ENCODE measurements around the gene NFX1. TPM values are rescaled to one million over a fixed set of nuclear protein-coding genes. Genes with fewer than 3 reads are reported as not detected.

NFX1 gene
- total and polyA plus RNA-seq, 9 of the 15 experiments (the other 6 are each of a cell fraction or from before 2014, with no cell fraction given): 8.8 to 38.9 (median 26.8) TPM

DNA sequence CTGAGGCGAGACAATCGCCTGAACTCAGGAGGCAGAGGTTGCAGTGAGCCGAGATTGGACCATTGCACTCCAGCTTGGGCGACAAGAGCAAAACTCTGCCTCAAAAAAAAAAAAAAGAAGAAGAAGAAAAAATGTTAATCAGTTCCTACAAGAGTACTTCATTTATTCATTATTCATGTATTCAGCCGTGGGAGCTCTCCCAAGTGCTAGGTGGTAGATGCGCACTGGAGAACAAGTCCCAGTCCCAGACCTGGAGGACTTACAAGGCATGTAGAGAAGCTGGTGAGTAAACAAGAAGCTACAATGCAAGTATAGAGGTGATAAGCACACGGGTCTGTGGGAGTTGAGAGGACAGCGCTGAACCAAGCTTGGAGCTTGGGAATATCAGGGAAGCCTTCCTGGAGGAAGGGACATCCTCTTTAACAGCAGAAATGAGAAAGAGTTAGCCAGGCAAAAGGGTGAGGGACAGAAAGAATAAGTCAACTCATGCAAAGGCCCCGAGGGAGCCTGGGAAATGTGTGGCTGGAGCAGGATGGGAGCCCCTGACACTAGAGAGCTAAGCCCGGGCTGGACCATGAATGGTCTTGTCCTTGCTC, 129.5 kb downstream of the NFX1 start:
- Histone ChIP-seq H3K9me3 (replicated peaks; ENCODE audit: control insufficient read depth, insufficient read depth, low read depth, low read length) (no peaks in the 10 kb centered on the region), H3K79me2 (ENCODE audit: control insufficient read depth, insufficient read depth, low read length) (no peaks in the 10 kb centered on the region), H3K4me1 (replicated peaks in 1 of 2; ENCODE audit: control insufficient read depth in 2 of 2, insufficient read depth in 2 of 2, low read length in 2 of 2) (peaks cover 10 to 22% of the 10 kb centered on the region in 2 experiments; a peak in 4 of 5 replicates), H3K4me3 (no peak overlapping the region), H3K9me1 (ENCODE audit: control insufficient read depth, insufficient read depth, low read length) (no peaks in the 10 kb centered on the region), H3K27me3 (ENCODE audit: control insufficient read depth in 2 of 2, insufficient read depth in 2 of 2, low read length in 2 of 2) (no peaks in the 10 kb centered on the region), H3K36me3 (ENCODE audit: control insufficient read depth, insufficient read depth, low read length) (no peaks in the 10 kb centered on the region), H3K9ac (ENCODE audit: insufficient read depth in 1 of 2, low read depth in 2 of 2, low read length in 2 of 2) (no peak overlapping the region), H3K4me2 (ENCODE audit: insufficient read depth, low read length) (no peak overlapping the region), H2AFZ (ENCODE audit: low read depth, low read length) (peak overlapping the region; percentile 63), H4K20me1 (replicated peaks; ENCODE audit: control insufficient read depth, insufficient read depth, low read length) (no peaks in the 10 kb centered on the region), H3K27ac (ENCODE audit: extremely low read depth, low read depth, low read length) (no peak overlapping the region)
- WGBS (ENCODE audit: insufficient coverage, low coverage, missing lambda C conversion rate): 39% methylated on average over 7 of the region's 10 CpGs
- DNase-seq (ENCODE audit: extremely low read depth in 1 of 4, low spot score in 3 of 4) (no peak), ATAC-seq (no peak), FAIRE-seq (no peak)
- BruUV-seq (replicated peaks): no TSS peak
- ChIA-PET CTCF (ENCODE audit: low intra/inter-chr PET ratio) (no interaction called here), POLR2A (interaction anchor here (0.7 kb wide), 1 partner anchor 16 kb away, joined by 3 read pairs; no protein-coding TSS in a partner anchor)
- TF ChIP-seq ARID2 (IDR thresholded peaks at IDR 0.05): no peak
- peak; percentile 66; the same call in 1 of the 2 replicates for TF ChIP-seq ZNF436 (CRISPR knock-in tag; IDR thresholded peaks at IDR 0.05)
- no peak for TF ChIP-seq HIVEP1 (CRISPR knock-in tag; IDR thresholded peaks at IDR 0.05)
- TF ChIP-seq TRIM24 (IDR thresholded peaks at IDR 0.05): no peak
- TF ChIP-seq ZFP36 (IDR thresholded peaks at IDR 0.05; ENCODE audit: low read depth, low read length, partially characterized antibody): peak; percentile 96
- no peak for TF ChIP-seq SIN3B (IDR thresholded peaks at IDR 0.05; ENCODE audit: low read depth)
- in situ Hi-C loops (cut with MboI) (no loop called here), intact Hi-C loops (cut with micrococcal nuclease) (loop anchor here (5.0 kb wide), 1 partner anchor 32 kb away; no protein-coding TSS in a partner anchor)

Small RNAs within 50 kb of the gene (small RNA-seq; reads per million reads assigned to genes)
- not detected for gene RF00019

Other genes with a start within 250 kb of the NFX1 start
Only the 7 nearest of the 9 such genes appear.
- 7.1 and 8.7 TPM in 2 replicates for gene B4GALT1, start 123.2 kb upstream of the NFX1 start, total RNA-seq (2014; rRNA removed)
- 4.4 and 4.8 TPM in 2 replicates for gene B4GALT1, start 123.2 kb upstream of the NFX1 start, total RNA-seq (2014; rRNA removed; fragmentation: Illumina TruSeq; extraction: Trizol)
- 3.7 and 4.1 TPM in 2 replicates for gene B4GALT1, start 123.2 kb upstream of the NFX1 start, total RNA-seq (2015; rRNA removed; fragmentation: Illumina TruSeq; extraction: Trizol)
- 22.0 and 26.8 TPM in 2 replicates for gene B4GALT1, start 123.2 kb upstream of the NFX1 start, total RNA-seq (2021)
- 9.6 and 10.1 TPM in 2 replicates for gene B4GALT1, start 123.2 kb upstream of the NFX1 start, polyA plus RNA-seq (2011; rRNA removed)
- 21.4 and 23.8 TPM in 2 replicates for gene B4GALT1, start 123.2 kb upstream of the NFX1 start, polyA plus RNA-seq (2014; fragmentation: Illumina TruSeq; extraction: Trizol)
- 1 to 10 TPM; 5.2 to 6.0 TPM for gene B4GALT1, start 123.2 kb upstream of the NFX1 start, polyA plus RNA-seq (2014; fragmentation: Nextera tagmentation; extraction: Ambion mirVana)
- 10.7 and 13.2 TPM in 2 replicates for gene B4GALT1, start 123.2 kb upstream of the NFX1 start, polyA plus RNA-seq (2014; rRNA removed)
- not detected in 2 replicates for gene SPINK4, start 50.3 kb upstream of the NFX1 start, total RNA-seq (2014; rRNA removed)
- 1.1 and 1.6 TPM in 2 replicates for gene SPINK4, start 50.3 kb upstream of the NFX1 start, total RNA-seq (2014; rRNA removed; fragmentation: Illumina TruSeq; extraction: Trizol)
- not detected in 2 replicates for gene SPINK4, start 50.3 kb upstream of the NFX1 start, total RNA-seq (2015; rRNA removed; fragmentation: Illumina TruSeq; extraction: Trizol)
- 0.80 TPM in 1 of 2 replicates, not detected in the other for gene SPINK4, start 50.3 kb upstream of the NFX1 start, total RNA-seq (2021)
- gene SPINK4, start 50.3 kb upstream of the NFX1 start, polyA plus RNA-seq (2011; rRNA removed): 0.74 and 1.1 TPM in 2 replicates
- 2.0 and 2.1 TPM in 2 replicates for gene SPINK4, start 50.3 kb upstream of the NFX1 start, polyA plus RNA-seq (2014; fragmentation: Illumina TruSeq; extraction: Trizol)
- gene SPINK4, start 50.3 kb upstream of the NFX1 start, polyA plus RNA-seq (2014; fragmentation: Nextera tagmentation; extraction: Ambion mirVana): 1 to 10 TPM; 3.9 to 5.5 TPM
- 2.1 and 5.1 TPM in 2 replicates for gene SPINK4, start 50.3 kb upstream of the NFX1 start, polyA plus RNA-seq (2014; rRNA removed)
- 76.1 and 106 TPM in 2 replicates for gene BAG1, start 25.8 kb upstream of the NFX1 start, total RNA-seq (2014; rRNA removed)
- 56.0 and 57.6 TPM in 2 replicates for gene BAG1, start 25.8 kb upstream of the NFX1 start, total RNA-seq (2014; rRNA removed; fragmentation: Illumina TruSeq; extraction: Trizol)
- gene BAG1, start 25.8 kb upstream of the NFX1 start, total RNA-seq (2015; rRNA removed; fragmentation: Illumina TruSeq; extraction: Trizol): 56.0 and 59.2 TPM in 2 replicates
- 86.6 and 94.5 TPM in 2 replicates for gene BAG1, start 25.8 kb upstream of the NFX1 start, total RNA-seq (2021)
- 30.3 and 46.1 TPM in 2 replicates for gene BAG1, start 25.8 kb upstream of the NFX1 start, polyA plus RNA-seq (2011; rRNA removed)
- gene BAG1, start 25.8 kb upstream of the NFX1 start, polyA plus RNA-seq (2014; fragmentation: Illumina TruSeq; extraction: Trizol): 56.9 and 60.0 TPM in 2 replicates
- 10 to 100 TPM in 1 of 2 experiments, 1 to 10 TPM in 1; 9.7 to 10.0 TPM for gene BAG1, start 25.8 kb upstream of the NFX1 start, polyA plus RNA-seq (2014; fragmentation: Nextera tagmentation; extraction: Ambion mirVana)
- 103 and 120 TPM in 2 replicates for gene BAG1, start 25.8 kb upstream of the NFX1 start, polyA plus RNA-seq (2014; rRNA removed)
- gene CHMP5, start 25.5 kb upstream of the NFX1 start, total RNA-seq (2014; rRNA removed): 34.2 and 42.8 TPM in 2 replicates
- 59.9 and 71.6 TPM in 2 replicates for gene CHMP5, start 25.5 kb upstream of the NFX1 start, total RNA-seq (2014; rRNA removed; fragmentation: Illumina TruSeq; extraction: Trizol)
- 33.8 and 36.5 TPM in 2 replicates for gene CHMP5, start 25.5 kb upstream of the NFX1 start, total RNA-seq (2015; rRNA removed; fragmentation: Illumina TruSeq; extraction: Trizol)
- 36.0 and 39.3 TPM in 2 replicates for gene CHMP5, start 25.5 kb upstream of the NFX1 start, total RNA-seq (2021)
- 53.3 and 67.2 TPM in 2 replicates for gene CHMP5, start 25.5 kb upstream of the NFX1 start, polyA plus RNA-seq (2011; rRNA removed)
- gene CHMP5, start 25.5 kb upstream of the NFX1 start, polyA plus RNA-seq (2014; fragmentation: Illumina TruSeq; extraction: Trizol): 50.9 and 53.0 TPM in 2 replicates
- gene CHMP5, start 25.5 kb upstream of the NFX1 start, polyA plus RNA-seq (2014; fragmentation: Nextera tagmentation; extraction: Ambion mirVana): 100 to 1,000 TPM in 1 of 2 experiments, 10 to 100 TPM in 1; 99.5 to 105 TPM
- 53.0 and 54.9 TPM in 2 replicates for gene CHMP5, start 25.5 kb upstream of the NFX1 start, polyA plus RNA-seq (2014; rRNA removed)
- gene AQP7, start 112.1 kb downstream of the NFX1 start, total RNA-seq (2014; rRNA removed): not detected in 2 replicates
- 0.06 TPM in 1 of 2 replicates, not detected in the other for gene AQP7, start 112.1 kb downstream of the NFX1 start, total RNA-seq (2014; rRNA removed; fragmentation: Illumina TruSeq; extraction: Trizol)
- not detected in 2 replicates for gene AQP7, start 112.1 kb downstream of the NFX1 start, total RNA-seq (2015; rRNA removed; fragmentation: Illumina TruSeq; extraction: Trizol)
- 0.04 and 0.13 TPM in 2 replicates for gene AQP7, start 112.1 kb downstream of the NFX1 start, total RNA-seq (2021)
- 0.50 and 0.53 TPM in 2 replicates for gene AQP7, start 112.1 kb downstream of the NFX1 start, polyA plus RNA-seq (2011; rRNA removed)
- gene AQP7, start 112.1 kb downstream of the NFX1 start, polyA plus RNA-seq (2014; fragmentation: Illumina TruSeq; extraction: Trizol): 0.07 and 0.15 TPM in 2 replicates
- under 1 TPM in 1 of 2 experiments, not detected in 1; 0.11 TPM for gene AQP7, start 112.1 kb downstream of the NFX1 start, polyA plus RNA-seq (2014; fragmentation: Nextera tagmentation; extraction: Ambion mirVana)
- gene AQP7, start 112.1 kb downstream of the NFX1 start, polyA plus RNA-seq (2014; rRNA removed): 0.04 and 0.46 TPM in 2 replicates
- gene AQP3, start 157.1 kb downstream of the NFX1 start, total RNA-seq (2014; rRNA removed): 17.6 and 26.9 TPM in 2 replicates
- 11.1 and 12.8 TPM in 2 replicates for gene AQP3, start 157.1 kb downstream of the NFX1 start, total RNA-seq (2014; rRNA removed; fragmentation: Illumina TruSeq; extraction: Trizol)
- 13.3 and 15.1 TPM in 2 replicates for gene AQP3, start 157.1 kb downstream of the NFX1 start, total RNA-seq (2015; rRNA removed; fragmentation: Illumina TruSeq; extraction: Trizol)
- 25.5 and 27.1 TPM in 2 replicates for gene AQP3, start 157.1 kb downstream of the NFX1 start, total RNA-seq (2021)
- gene AQP3, start 157.1 kb downstream of the NFX1 start, polyA plus RNA-seq (2011; rRNA removed): 25.8 and 31.5 TPM in 2 replicates
- gene AQP3, start 157.1 kb downstream of the NFX1 start, polyA plus RNA-seq (2014; fragmentation: Illumina TruSeq; extraction: Trizol): 25.0 and 30.0 TPM in 2 replicates
- 1 to 10 TPM; 4.2 to 6.0 TPM for gene AQP3, start 157.1 kb downstream of the NFX1 start, polyA plus RNA-seq (2014; fragmentation: Nextera tagmentation; extraction: Ambion mirVana)
- 25.3 and 29.9 TPM in 2 replicates for gene AQP3, start 157.1 kb downstream of the NFX1 start, polyA plus RNA-seq (2014; rRNA removed)
- 23.0 and 37.0 TPM in 2 replicates for gene NOL6, start 183.4 kb downstream of the NFX1 start, total RNA-seq (2014; rRNA removed)
- 23.0 and 27.0 TPM in 2 replicates for gene NOL6, start 183.4 kb downstream of the NFX1 start, total RNA-seq (2014; rRNA removed; fragmentation: Illumina TruSeq; extraction: Trizol)
- gene NOL6, start 183.4 kb downstream of the NFX1 start, total RNA-seq (2015; rRNA removed; fragmentation: Illumina TruSeq; extraction: Trizol): 29.8 and 31.0 TPM in 2 replicates
- gene NOL6, start 183.4 kb downstream of the NFX1 start, total RNA-seq (2021): 58.9 and 61.1 TPM in 2 replicates
- gene NOL6, start 183.4 kb downstream of the NFX1 start, polyA plus RNA-seq (2011; rRNA removed): 23.5 and 42.1 TPM in 2 replicates
- gene NOL6, start 183.4 kb downstream of the NFX1 start, polyA plus RNA-seq (2014; fragmentation: Illumina TruSeq; extraction: Trizol): 49.9 and 51.2 TPM in 2 replicates
- 1 to 10 TPM; 7.7 to 9.4 TPM for gene NOL6, start 183.4 kb downstream of the NFX1 start, polyA plus RNA-seq (2014; fragmentation: Nextera tagmentation; extraction: Ambion mirVana)
- 33.5 and 35.0 TPM in 2 replicates for gene NOL6, start 183.4 kb downstream of the NFX1 start, polyA plus RNA-seq (2014; rRNA removed)

Data from K562 (cell line).